ENCODE results near the gene ABR. TPM values are rescaled to one million over a fixed set of nuclear protein-coding genes. Genes with fewer than 3 reads are reported as not detected.
A peak's percentile ranks its signal among the peaks of the same experiment; 100 is the strongest.

Gene ABR
- total RNA-seq, 1 donor from 2014 or later: 119 TPM

DNA sequence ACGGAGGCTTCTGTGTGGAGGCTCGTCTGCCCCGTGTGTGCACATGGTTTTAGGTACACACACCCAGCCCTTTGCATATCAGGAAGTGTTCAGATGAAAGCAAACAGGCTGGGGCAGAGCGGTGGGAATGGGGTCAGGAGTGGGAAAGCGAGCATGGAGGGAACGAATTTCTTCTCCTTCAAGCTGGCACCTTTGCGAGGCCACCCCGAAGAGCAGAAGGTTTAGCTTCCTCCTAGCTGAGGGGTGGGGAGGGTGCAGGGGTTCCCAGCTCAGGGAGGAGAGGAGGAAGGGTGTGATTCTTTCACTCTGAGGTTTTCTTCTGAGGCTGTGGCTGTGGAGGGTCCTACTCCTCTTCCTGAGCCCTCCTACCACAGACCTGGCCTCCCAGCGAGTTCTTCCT, 83.6 kb downstream of the ABR start:
- no peak overlapping the region for H3K4me3 Mint-ChIP-seq (ENCODE audit: unreplicated experiment)
- no peak for DNase-seq (ENCODE audit: low spot score)
- no peaks in the 10 kb centered on the region for H3K27me3 Mint-ChIP-seq (ENCODE audit: low read depth)
- H3K36me3 Mint-ChIP-seq (ENCODE audit: low read depth): peaks cover 24% of the 10 kb centered on the region
- peaks cover 4% of the 10 kb centered on the region for H3K4me1 Mint-ChIP-seq (ENCODE audit: low read depth)
- no peaks in the 10 kb centered on the region for H3K9me3 Mint-ChIP-seq (ENCODE audit: low read depth)
- TF ChIP-seq, protein P1, sequence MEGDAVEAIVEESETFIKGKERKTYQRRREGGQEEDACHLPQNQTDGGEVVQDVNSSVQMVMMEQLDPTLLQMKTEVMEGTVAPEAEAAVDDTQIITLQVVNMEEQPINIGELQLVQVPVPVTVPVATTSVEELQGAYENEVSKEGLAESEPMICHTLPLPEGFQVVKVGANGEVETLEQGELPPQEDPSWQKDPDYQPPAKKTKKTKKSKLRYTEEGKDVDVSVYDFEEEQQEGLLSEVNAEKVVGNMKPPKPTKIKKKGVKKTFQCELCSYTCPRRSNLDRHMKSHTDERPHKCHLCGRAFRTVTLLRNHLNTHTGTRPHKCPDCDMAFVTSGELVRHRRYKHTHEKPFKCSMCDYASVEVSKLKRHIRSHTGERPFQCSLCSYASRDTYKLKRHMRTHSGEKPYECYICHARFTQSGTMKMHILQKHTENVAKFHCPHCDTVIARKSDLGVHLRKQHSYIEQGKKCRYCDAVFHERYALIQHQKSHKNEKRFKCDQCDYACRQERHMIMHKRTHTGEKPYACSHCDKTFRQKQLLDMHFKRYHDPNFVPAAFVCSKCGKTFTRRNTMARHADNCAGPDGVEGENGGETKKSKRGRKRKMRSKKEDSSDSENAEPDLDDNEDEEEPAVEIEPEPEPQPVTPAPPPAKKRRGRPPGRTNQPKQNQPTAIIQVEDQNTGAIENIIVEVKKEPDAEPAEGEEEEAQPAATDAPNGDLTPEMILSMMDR (IDR thresholded peaks at IDR 0.05): no peak
- H3K27ac Mint-ChIP-seq (ENCODE audit: unreplicated experiment): peak overlapping the region; percentile 74

DNA sequence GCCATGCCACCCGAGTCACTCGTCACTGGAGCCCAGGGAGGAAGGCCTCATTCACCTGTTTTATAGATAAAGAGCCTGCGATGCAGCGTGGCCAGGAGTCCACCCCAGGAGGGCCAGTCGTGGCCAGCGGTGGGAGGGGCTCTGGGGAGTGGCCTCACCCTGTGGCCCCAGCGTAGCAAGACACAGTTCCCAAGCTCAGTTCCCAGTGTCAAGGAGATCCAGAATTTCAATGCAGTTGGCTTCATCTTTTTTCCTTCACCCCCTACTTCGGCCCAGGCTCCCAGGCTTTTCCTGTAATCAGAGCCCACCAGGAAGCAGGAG, 84.0 kb downstream of the ABR start:
- Mint-ChIP-seq H3K9me3 (ENCODE audit: low read depth) (no peaks in the 10 kb centered on the region), H3K27me3 (ENCODE audit: low read depth) (no peaks in the 10 kb centered on the region), H3K4me3 (ENCODE audit: unreplicated experiment) (no peak overlapping the region), H3K36me3 (ENCODE audit: low read depth) (peaks cover 24% of the 10 kb centered on the region), H3K27ac (ENCODE audit: unreplicated experiment) (no peak overlapping the region), H3K4me1 (ENCODE audit: low read depth) (peaks cover 4% of the 10 kb centered on the region)
- TF ChIP-seq, protein P1 (IDR thresholded peaks at IDR 0.05): no peak
- DNase-seq (ENCODE audit: low spot score): no peak

DNA sequence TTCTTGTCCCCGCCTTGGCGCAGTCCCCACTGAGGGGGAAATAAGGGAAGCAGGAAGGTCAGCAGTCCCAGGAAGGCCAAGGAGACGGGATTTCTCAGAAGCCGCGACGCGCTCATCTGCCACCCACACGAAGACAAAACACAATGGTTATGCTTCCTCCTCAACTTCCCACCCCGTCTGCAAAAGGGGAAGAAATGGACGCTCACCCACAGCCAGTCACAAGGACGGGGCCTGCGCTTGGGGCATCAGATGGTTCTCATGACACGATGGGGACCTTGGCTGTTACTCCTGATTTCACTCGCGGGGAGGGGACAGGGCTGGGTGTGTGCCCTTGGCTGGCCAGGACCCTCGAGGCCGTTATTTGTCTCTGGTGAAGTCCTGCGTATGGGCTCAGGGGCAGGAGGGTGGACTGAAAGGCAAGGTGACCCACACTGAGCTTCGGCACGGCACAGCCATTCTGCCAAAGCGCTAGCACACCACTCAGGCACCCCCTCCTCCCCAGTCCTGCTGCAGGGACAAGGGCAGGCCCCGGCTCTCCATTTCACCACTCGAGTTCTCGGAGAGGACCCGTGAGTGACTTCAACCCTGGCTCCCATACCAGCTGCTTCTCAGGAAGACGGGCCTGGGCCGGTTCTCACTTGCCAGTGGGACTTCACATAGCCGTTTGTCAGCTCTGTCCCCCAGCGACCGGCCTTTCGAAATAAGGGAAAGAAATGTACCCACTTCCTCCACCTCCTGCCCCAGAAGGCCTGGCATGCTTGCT, 84.5 kb downstream of the ABR start:
- Mint-ChIP-seq H3K4me3 (ENCODE audit: unreplicated experiment) (no peak overlapping the region), H3K27ac (ENCODE audit: unreplicated experiment) (no peak overlapping the region), H3K27me3 (ENCODE audit: low read depth) (no peaks in the 10 kb centered on the region), H3K4me1 (ENCODE audit: low read depth) (peaks cover 7% of the 10 kb centered on the region), H3K36me3 (ENCODE audit: low read depth) (peaks cover 29% of the 10 kb centered on the region), H3K9me3 (ENCODE audit: low read depth) (no peaks in the 10 kb centered on the region)
- no peak for DNase-seq (ENCODE audit: low spot score)
- TF ChIP-seq, protein P1 (IDR thresholded peaks at IDR 0.05): no peak

DNA sequence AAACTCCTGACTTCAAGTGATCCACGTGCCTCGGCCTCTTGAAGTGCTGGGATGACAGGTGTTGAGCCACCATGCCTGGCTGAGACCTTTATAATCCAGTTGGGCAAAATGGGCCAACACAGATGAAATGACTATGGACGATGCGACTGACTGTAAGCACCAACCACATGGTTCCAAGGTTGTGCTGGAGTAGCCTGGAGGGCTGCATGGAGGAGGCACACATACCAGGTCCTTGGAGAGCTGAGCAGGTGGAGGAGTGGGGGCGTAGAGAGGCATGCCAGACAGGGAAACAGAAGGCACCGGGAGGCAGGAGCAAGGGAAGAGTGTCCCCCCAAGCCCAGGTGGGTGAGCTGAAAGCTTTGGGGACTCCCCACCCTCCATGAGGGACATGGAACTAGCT, 85.2 kb downstream of the ABR start:
- H3K4me1 Mint-ChIP-seq (ENCODE audit: low read depth): peaks cover 13% of the 10 kb centered on the region
- H3K9me3 Mint-ChIP-seq (ENCODE audit: low read depth): no peaks in the 10 kb centered on the region
- no peaks in the 10 kb centered on the region for H3K27me3 Mint-ChIP-seq (ENCODE audit: low read depth)
- H3K4me3 Mint-ChIP-seq (ENCODE audit: unreplicated experiment): no peak overlapping the region
- H3K36me3 Mint-ChIP-seq (ENCODE audit: low read depth): peaks cover 32% of the 10 kb centered on the region
- H3K27ac Mint-ChIP-seq (ENCODE audit: unreplicated experiment): no peak overlapping the region
- no peak for DNase-seq (ENCODE audit: low spot score)
- TF ChIP-seq, protein P1 (IDR thresholded peaks at IDR 0.05): no peak

DNA sequence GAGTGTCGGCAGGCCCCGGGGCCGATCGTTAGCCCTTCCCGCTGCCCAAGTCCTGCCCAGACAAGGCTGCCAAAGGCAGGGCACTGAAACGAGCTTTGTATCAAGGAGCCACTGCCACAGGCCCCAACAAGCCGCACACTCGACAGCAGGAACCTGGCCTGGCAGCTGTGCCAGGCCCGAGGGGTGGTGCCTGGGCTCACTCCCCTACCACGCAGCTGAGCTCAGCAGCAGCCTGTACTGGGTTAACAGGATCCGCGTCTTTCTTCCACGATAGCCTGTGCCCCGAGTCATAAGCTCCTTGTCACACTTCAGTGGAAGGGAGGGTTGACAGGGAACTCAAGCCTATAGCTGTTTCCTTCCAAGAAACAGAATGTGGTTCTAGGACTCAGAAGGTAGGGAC, 87.9 kb downstream of the ABR start:
- Mint-ChIP-seq H3K9me3 (ENCODE audit: low read depth) (no peaks in the 10 kb centered on the region), H3K4me3 (ENCODE audit: unreplicated experiment) (no peak overlapping the region), H3K4me1 (ENCODE audit: low read depth) (peaks cover 18% of the 10 kb centered on the region), H3K27me3 (ENCODE audit: low read depth) (no peaks in the 10 kb centered on the region), H3K27ac (ENCODE audit: unreplicated experiment) (no peak overlapping the region), H3K36me3 (ENCODE audit: low read depth) (peaks cover 21% of the 10 kb centered on the region)
- TF ChIP-seq, protein P1 (IDR thresholded peaks at IDR 0.05): no peak
- no peak for DNase-seq (ENCODE audit: low spot score)

Data from chondrocyte (in vitro differentiated cells).